ENCODE measurements around the gene OR4K17.
"Not testable (repeated sequence)": the region's sequence is repeated elsewhere in the genome, so short reads cannot be mapped to it uniquely, and the experiment has no call there.

OR4K17 gene, protein sequence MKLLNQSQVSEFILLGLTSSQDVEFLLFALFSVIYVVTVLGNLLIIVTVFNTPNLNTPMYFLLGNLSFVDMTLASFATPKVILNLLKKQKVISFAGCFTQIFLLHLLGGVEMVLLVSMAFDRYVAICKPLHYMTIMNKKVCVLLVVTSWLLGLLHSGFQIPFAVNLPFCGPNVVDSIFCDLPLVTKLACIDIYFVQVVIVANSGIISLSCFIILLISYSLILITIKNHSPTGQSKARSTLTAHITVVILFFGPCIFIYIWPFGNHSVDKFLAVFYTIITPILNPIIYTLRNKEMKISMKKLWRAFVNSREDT

DNA sequence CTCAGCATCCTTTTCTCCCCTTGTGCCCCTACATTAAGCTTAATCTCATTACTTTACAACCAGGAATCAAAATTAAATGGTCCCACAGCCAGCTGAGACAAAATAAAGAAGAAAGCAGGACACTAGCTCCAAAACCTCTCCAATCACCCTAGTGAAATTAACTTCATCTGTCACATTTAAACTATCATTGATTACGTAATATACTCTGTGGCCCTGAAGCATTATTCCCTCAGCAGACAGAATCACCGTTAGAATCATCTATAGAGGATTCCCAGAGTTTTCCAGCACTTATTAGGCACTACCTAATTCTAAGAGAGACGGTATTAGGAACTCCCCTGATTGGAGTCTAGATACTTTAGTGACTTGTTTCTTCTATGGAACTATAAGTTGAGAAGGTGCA is at the start of gene OR4K17:
Gene OR4K17, plus strand, starts transcription at position 302 of the 400 bp plus-strand sequence. CDS start 6,761 bp downstream, outside the sequence.
- no peak for DNase-seq

DNA sequence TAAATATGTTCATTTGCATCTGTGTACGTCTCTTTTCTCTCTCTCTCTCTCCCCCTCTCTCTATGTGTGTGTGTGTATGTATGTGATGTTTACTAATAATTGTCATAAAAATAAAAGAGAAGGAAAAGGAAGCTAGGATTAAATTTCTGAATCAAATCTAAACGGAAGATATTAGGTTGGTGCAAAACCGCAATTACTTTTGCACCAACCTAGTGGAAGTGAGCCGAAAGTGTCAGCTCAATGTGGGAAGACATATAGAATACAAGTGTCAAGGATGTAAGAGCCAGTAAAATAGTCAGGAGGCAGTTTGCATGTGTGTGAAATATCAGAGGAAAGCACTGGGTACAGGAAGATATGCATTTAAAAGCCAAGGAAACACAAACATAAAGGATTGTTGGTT is 18.5 kb upstream of the OR4K17 start:
- DNase-seq = no peak

DNA sequence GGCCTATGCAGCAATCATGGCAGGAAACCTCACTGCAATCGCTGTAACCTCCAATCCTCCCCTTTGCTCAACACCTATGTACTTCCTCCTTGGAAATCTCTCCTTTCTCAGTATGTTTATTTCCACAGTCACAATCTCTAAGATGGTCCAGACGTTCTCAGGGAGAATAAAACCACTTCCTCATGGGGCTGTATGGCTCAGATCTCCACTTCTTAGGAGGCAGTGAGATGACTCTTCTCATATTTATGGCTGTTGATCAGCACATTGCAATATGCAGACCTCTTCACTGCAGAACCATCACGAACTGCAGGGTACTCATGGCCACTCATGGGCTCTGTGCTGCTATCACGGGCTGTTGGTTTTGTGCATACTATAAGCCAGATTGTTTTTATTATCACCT is 17.1 kb upstream of the OR4K17 start:
- no peak for DNase-seq

DNA sequence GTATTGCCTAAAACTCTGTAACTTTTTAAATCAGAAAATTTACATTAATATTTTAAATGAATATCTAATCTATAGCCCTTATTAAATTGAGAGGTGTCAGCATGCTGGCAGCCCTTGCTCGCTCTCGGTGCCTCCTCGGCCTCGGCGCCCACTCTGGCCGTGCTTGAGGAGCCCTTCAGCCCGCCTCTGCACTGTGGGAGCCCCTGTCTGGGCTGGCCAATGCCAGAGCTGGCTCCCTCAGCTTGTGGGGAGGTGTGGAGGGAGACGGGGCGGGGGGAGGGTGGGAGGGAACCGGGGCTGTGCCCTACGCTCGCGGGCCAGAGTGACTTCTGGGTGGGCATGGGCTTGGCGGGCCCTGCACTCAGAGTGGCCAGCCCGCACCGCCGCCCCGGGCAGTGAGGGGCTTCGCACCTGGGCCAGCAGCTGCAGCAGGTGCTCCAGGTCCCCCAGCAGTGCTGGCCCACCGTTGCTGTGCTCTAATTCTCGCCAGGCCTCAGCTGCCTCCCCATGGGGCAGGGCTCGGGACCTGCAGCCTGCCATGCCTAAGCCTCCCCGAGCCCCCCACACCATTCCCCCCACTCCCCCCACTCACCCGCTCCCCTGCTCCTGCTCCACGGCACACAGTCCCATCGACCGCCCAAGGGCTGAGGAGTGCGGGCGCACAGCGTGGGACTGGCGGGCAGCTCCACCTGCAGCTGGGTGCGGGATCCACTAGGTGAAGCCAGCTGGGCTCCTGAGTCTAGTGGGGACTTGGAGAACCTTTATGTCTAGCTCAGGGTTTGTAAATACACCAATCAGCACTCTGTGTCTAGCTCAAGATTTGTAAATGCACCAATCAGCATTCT is 11.4 kb upstream of the OR4K17 start:
- not testable (repeated sequence) for DNase-seq

DNA sequence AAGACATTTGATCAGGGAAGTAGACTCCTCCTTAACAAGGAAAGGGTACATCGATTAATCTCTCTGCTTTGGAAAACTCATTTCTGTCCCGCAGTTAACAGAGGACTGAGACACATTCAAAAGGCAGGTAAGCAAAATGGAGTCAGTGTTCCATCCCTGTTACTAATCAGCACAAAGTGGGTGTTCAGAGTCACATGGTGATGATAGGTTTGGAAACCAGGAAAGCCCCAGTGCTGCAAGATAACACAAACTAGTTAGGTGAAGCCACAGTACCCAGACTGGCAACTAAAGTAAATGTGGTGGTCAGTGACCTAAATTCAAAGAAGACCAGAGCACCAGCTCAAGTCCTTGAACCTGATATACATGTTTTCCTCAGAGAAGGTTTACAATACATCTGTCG is 1.8 kb downstream of the OR4K17 start:
- DNase-seq = no peak

DNA sequence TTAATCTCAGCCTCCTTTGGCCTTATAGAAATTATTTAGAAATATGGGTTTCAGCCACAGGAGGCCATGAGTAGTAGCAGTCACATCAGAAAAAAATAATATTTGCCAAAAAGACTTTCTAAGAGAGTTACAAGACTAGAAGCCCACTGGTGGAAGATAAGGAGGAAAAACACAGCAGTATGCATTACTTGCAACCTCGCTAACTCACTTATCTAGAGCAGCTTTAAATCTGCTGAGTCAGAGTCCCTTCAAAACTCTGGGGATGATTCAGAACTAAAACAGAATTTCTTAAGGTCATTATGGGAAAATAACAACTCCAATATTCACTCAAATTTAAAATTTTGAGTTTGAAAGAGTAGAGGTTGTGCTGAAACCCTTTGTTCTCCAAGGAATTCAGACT is 6.2 kb downstream of the OR4K17 start:
- no peak for DNase-seq

DNA sequence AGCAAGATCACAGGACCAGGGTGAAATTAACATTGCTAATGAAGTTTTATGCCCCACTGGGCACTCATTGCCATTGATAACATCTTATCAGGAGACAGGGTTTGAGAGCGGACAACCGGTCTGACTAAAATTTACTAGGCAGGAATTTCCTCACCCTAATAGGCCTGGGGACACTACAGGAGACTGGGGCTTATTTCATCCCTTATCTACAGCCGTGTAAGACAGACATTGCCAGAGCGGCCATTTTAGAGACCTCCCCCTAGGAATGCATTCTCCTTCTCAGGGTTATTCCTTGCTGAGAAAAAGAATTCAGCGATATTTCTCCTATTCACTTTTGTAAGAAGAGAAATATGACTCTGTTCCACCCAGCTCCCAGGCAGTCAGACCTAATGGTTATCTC is 8.3 kb downstream of the OR4K17 start:
- no peak for DNase-seq

DNA sequence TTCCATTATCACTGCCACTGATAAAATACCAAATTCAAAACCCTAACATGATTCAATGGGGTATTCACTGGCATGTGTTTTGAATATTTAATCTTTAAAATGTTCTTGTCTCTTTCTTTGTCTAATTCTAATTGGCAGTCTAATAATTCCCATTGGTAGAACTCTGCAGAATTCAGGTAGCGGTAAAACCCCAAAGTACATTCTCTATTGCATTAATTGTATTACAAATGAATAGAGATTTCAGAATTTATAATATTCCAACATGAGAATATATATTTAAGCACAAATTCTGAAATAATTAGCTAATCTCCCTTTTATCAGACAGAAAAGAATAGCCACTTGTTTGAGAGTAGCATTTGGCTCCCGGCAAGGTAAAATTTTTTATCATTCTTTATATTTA is 28.0 kb downstream of the OR4K17 start, which contains the start of gene OR4N5:
Gene OR4N5, plus strand, starts transcription at position 301 of the 400 bp plus-strand sequence. CDS start 4,916 bp downstream, outside the sequence.
- DNase-seq = no peak

DNA sequence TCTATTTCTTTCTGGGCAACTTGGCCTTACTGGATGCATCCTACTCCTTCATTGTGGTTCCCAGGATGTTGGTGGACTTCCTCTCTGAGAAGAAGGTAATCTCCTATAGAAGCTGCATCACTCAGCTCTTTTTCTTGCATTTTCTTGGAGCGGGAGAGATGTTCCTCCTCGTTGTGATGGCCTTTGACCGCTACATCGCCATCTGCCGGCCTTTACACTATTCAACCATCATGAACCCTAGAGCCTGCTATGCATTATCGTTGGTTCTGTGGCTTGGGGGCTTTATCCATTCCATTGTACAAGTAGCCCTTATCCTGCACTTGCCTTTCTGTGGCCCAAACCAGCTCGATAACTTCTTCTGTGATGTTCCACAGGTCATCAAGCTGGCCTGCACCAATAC is 33.4 kb downstream of the OR4K17 start:
- DNase-seq = no peak

DNA sequence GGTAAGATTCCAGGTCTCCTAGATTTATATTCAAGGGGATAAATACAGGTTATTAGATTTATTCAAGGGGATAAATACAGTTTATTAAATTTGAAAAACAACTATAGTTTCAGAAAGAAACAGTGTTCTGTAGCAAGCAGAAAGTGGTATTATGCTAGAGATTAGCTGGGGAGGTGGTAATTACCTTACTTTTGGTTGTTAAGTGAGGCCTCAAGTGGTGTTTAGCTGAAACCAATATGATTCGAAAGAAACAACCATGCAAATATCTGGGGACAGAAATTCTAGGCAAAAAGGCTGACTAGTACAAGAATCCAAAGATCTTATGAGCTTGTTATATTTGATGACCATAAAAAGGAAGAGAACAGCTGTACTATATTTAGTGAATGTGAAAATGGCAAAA is 34.3 kb downstream of the OR4K17 start:
- no peak for DNase-seq

DNA sequence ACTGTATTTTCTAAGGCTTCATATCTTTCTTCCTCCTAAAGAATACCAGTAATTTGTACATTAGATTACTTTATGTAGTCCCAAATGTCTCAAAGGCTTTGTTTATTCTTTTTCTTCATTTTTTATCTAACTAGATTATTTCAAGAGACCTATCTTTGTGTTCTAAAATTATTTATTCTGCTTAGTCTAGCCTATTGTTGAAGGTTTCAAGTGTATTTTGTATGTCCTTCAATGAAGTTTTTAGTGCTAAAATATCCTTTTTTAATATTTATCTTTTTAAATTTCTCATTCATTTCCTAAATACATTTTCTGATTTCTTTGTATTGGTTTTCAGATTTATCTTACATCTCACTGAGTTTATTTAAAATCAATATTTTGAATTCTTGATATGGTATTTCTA is 53.9 kb downstream of the OR4K17 start:
- DNase-seq = no peak

DNA sequence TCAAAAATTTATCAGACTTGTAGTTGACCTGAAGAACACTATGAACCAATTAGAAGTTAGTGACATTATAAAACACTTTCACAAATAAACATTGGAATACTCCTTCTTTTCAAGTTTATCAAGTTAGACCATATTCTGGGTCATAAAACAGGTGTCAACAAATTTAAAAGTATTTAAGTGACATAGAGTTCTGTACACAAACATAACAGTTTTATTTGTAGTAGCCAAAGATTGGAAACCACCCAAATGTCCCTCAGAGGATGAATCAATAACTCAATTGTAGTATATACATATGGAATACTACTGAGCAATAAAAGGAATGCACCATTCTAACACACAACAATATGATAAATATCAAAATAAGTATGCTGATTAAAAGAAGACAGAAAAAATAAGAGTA is 56.6 kb downstream of the OR4K17 start:
- DNase-seq = no peak

DNA sequence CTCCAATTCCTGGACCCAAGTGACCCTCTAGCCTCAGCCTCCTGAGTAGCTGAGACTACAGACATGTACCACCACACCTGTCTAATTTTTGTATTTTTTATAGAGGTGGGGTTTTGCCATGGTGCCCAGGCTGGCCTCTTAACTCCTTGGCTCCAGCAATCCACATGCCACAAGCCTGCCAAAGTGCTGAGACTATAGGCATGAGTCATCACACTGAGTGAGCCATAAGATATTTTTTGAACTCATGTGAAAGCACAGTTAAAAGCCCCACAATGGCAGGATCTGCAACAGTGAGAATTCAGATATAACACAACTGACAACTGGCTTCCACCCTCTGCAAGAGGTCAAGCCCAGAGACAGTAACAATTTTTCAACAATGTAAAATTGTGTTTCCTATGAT is 59.3 kb downstream of the OR4K17 start:
- not testable (repeated sequence) for DNase-seq
